ENCODE measurements around the gene FCSK. TPM values are rescaled to one million over a fixed set of nuclear protein-coding genes. Genes with fewer than 3 reads are reported as not detected.
A peak's percentile ranks its signal among the peaks of the same experiment; 100 is the strongest.

The FCSK gene
- total and polyA plus RNA-seq, 2 of the 8 experiments (the other 6 are each of a cell fraction or from before 2014, with no cell fraction given): 4.6 to 5.1 TPM

DNA sequence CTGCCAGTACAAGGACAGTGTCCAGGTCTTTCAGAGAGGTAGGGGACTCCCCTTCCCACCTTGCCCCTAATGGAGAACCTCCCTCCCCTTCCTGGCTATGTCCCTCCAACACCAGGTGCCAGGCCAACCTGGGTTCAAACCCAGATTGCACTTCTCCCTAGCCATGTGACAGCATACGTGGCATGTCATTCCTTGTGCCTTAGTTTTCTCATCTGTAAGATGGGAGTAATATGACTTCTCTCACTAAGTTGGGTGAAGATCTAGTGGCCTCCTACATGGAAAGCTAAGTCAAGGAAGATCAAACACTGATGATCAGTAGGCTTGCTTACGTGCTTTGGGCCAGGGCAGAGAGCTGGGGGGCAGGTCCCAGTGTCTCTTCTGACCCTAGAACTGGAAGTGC lies 8.8 kb downstream of the FCSK start:
- Histone ChIP-seq H3K9ac (replicated peaks in 1 of 4; ENCODE audit: extremely low read depth in 1 of 4, low read depth in 3 of 4, low read length in 3 of 4) (no peak overlapping the region), H2AK5ac (ENCODE audit: low read depth, low read length) (no peak overlapping the region), H3K79me2 (ENCODE audit: control insufficient read depth in 1 of 2, insufficient read depth in 2 of 2, low read length in 2 of 2) (no peaks in the 10 kb centered on the region), H3K27me3 (replicated peaks in 1 of 4; ENCODE audit: control insufficient read depth in 3 of 4, extremely low read depth in 1 of 4, insufficient read depth in 3 of 4, low read length in 3 of 4) (no peaks in the 10 kb centered on the region), H2BK120ac (replicated peaks; ENCODE audit: low read depth, low read length) (no peak overlapping the region), H4K5ac (ENCODE audit: insufficient read length, low read depth, low read length) (no peak overlapping the region), H3K4ac (replicated peaks; ENCODE audit: insufficient read length, low read depth, low read length) (no peak overlapping the region), H2BK5ac (ENCODE audit: low read depth, low read length) (no peak overlapping the region), H3K9me3 (ENCODE audit: insufficient read depth in 2 of 2, low read depth in 1 of 2, low read length in 1 of 2) (no peaks in the 10 kb centered on the region), H4K20me1 (replicated peaks in 1 of 2; ENCODE audit: control insufficient read depth in 1 of 2, insufficient read depth in 2 of 2, low read length in 2 of 2) (no peaks in the 10 kb centered on the region), H2BK15ac (ENCODE audit: low read length) (0 out of 2 replicates have a peak overlapping the region, but pooled peaks have one; percentile 14), H3K27ac (ENCODE audit: low read depth, low read length) (no peak overlapping the region), H3K4me1 (replicated peaks in 1 of 4; ENCODE audit: control insufficient read depth in 3 of 4, insufficient read depth in 4 of 4, low read length in 3 of 4) (peaks cover 0 to 5% (median 1%) of the 10 kb centered on the region in 4 experiments; a peak in 3 of 7 replicates), H2BK12ac (ENCODE audit: low read depth, low read length) (no peak overlapping the region), H3K56ac (replicated peaks; ENCODE audit: insufficient read length, low read depth, low read length) (no peak overlapping the region), H3K4me2 (ENCODE audit: insufficient read depth in 1 of 2, low read depth in 2 of 2, low read length in 2 of 2) (no peak overlapping the region), H4K91ac (replicated peaks; ENCODE audit: insufficient read length, low read length) (no peak overlapping the region), H3K4me3 (ENCODE audit: extremely low read depth in 1 of 4, insufficient read depth in 2 of 4, low read depth in 3 of 4, low read length in 4 of 4) (no peak overlapping the region), H2AFZ (ENCODE audit: low read length) (no peak overlapping the region), H4K8ac (ENCODE audit: extremely low read depth, insufficient read depth, low read length) (no peak overlapping the region), H3K14ac (ENCODE audit: insufficient read length) (no peak overlapping the region), H3K23me2 (ENCODE audit: low read depth, low read length) (no peaks in the 10 kb centered on the region), H2BK20ac (ENCODE audit: low read length) (no peak overlapping the region), H3K79me1 (ENCODE audit: low read depth, low read length) (no peaks in the 10 kb centered on the region), H3K18ac (ENCODE audit: extremely low read depth, low read length) (no peak overlapping the region), H3K36me3 (ENCODE audit: control insufficient read depth in 2 of 4, insufficient read depth in 4 of 4, low read length in 3 of 4) (no peaks in the 10 kb centered on the region), H3K23ac (ENCODE audit: insufficient read length) (no peak overlapping the region)
- CTCF ChIA-PET (ENCODE audit: partially characterized antibody): interaction anchor here (0.8 to 4.7 kb wide), 4 partner anchors 8 to 69 kb away, joined by 3 to 34 read pairs (median 6); partner anchors contain the start of gene FCSK
- WGBS, 2 experiments (ENCODE audit: extremely low coverage in 1 of 2, insufficient coverage in 1 of 2, insufficient read length in 1 of 2, insufficient replicate concordance in 2 of 2, low coverage in 1 of 2, low lambda C conversion rate in 2 of 2, missing lambda C conversion rate in 1 of 2): 96% methylated on average over 2 of the region's 2 CpGs; no CpG with 5 or more reads in 1 of the 2 experiments
- FAIRE-seq: no peak
- DNase-seq (ENCODE audit: low read depth in 1 of 2, low spot score in 2 of 2): no peak
- POLR2A ChIA-PET (ENCODE audit: partially characterized antibody): interaction anchor here (1.9 to 2.2 kb wide), 2 partner anchors 9 to 82 kb away, joined by 6 to 10 read pairs; partner anchors contain the start of gene FCSK
- no peak for TF ChIP-seq CBX8 (IDR thresholded peaks at IDR 0.05; ENCODE audit: borderline replicate concordance, low read depth, low read length)
- no peak for TF ChIP-seq CREB1 (IDR thresholded peaks at IDR 0.05)
- TF ChIP-seq KDM1A (IDR thresholded peaks at IDR 0.05; ENCODE audit: borderline replicate concordance, low read length): no peak
- no peak for TF ChIP-seq SAP30 (IDR thresholded peaks at IDR 0.05; ENCODE audit: insufficient read depth, insufficient replicate concordance, low read length)
- TF ChIP-seq EP300 (IDR thresholded peaks at IDR 0.05; ENCODE audit: borderline replicate concordance in 1 of 2, low read depth in 2 of 2, low read length in 2 of 2): no peak
- TF ChIP-seq SIX5 (IDR thresholded peaks at IDR 0.05; ENCODE audit: low read depth, low read length): no peak
- TF ChIP-seq CTBP2 (IDR thresholded peaks at IDR 0.05; ENCODE audit: borderline replicate concordance, insufficient read depth, insufficient read length, low read length): no peak
- no peak for TF ChIP-seq YY1 (IDR thresholded peaks at IDR 0.05; ENCODE audit: low read depth, low read length)
- no peak for TF ChIP-seq BRCA1 (IDR thresholded peaks at IDR 0.05; ENCODE audit: low read depth, low read length)
- no peak for TF ChIP-seq RFX5 (IDR thresholded peaks at IDR 0.05; ENCODE audit: borderline replicate concordance, low read depth, low read length)
- no peak for TF ChIP-seq JUND (IDR thresholded peaks at IDR 0.05; ENCODE audit: low read length)
- no peak for TF ChIP-seq USF2 (IDR thresholded peaks at IDR 0.05; ENCODE audit: low read length)
- TF ChIP-seq SP1 (IDR thresholded peaks at IDR 0.05; ENCODE audit: low read depth, low read length): no peak
- TF ChIP-seq ASH2L (IDR thresholded peaks at IDR 0.05; ENCODE audit: low read length): no peak
